Measurements from ENCODE around the gene SNX30.

Gene SNX30

DNA sequence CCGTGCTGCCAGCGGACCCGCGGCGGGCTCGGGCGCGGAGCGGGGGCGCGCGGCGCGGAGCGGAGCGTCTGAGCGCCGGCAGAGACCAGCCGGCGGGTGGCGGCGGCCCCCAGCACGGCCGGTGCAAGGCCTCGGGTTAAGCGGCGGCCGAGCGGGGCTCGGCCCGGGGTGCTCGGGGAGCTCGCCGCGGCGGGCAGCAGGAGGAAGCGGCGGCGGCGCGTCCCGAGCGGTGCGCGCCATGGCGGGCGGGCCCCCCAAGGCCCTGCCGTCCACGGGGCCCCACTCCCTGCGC is 150 bp downstream of the SNX30 start:
- H3K9ac ChIP-seq: no peak overlapping the region
- H3K79me2 ChIP-seq: peaks cover 6% of the 10 kb centered on the region
- no peaks in the 10 kb centered on the region for H3K9me3 ChIP-seq (ENCODE audit: control insufficient read depth, low read length)
- peak overlapping the region; percentile 88 for H2AFZ ChIP-seq
- peak overlapping the region; percentile 96 for H3K4me2 ChIP-seq (ENCODE audit: low read length)
- no peaks in the 10 kb centered on the region for H3K27me3 ChIP-seq (ENCODE audit: control insufficient read depth, insufficient read depth, low read length)
- H3K4me1 ChIP-seq: no peaks in the 10 kb centered on the region
- no peak overlapping the region for H3K27ac ChIP-seq
- H3K4me3 ChIP-seq (ENCODE audit: low read depth, low read length): peak overlapping the region; percentile 79
- H3K36me3 ChIP-seq (ENCODE audit: control insufficient read depth, insufficient read depth, low read length): no peaks in the 10 kb centered on the region
- no peak for TF ChIP-seq CTCF (IDR thresholded peaks at IDR 0.05)

- H3K27ac ChIP-seq: peak overlapping the region; percentile 29
Observed at GRCh38 chr9:112751056-112751795, 666 bp downstream of the SNX30 start.

DNA sequence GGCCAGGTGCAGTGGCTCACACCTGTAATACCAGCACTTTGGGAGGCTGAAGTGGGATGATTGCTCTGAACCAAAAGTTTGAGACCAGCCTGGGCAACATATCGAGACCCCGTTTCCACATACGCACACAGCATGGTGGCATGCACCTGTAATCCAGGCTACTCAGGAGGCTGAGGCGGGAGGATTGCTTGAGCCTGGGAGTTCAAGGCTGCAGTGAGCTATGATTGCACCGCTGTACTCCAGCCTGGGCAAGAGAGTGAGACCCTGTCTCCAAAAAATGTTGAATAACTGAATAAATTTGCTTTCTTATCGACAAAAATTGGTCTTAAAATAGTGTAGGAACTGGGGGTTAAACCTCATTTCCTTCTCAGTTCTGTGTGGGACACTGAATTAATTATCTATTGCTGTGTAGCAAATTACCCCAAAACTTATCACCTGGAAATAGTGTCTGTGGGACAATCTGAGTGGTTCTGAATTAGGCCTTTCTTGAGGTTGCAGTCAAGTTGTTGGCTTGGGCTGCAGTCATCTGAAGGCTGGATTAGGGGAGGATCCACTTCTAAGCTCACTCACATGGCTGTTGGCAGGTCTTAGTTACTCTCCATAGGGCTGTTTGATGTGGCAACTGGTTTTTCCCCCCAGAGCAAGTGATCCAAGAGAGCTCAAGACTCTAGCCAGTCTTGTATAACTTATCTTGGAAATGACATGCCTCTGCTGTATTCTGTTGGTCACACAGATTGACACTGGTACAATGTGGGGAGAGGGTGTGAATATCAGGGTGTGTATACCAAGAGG is 2.0 kb downstream of the SNX30 start:
- H2AFZ ChIP-seq: no peak overlapping the region
- H3K27me3 ChIP-seq (ENCODE audit: control insufficient read depth, insufficient read depth, low read length): no peaks in the 10 kb centered on the region
- TF ChIP-seq CTCF (IDR thresholded peaks at IDR 0.05): no peak
- H3K27ac ChIP-seq: no peak overlapping the region
- no peaks in the 10 kb centered on the region for H3K4me1 ChIP-seq
- H3K9me3 ChIP-seq (ENCODE audit: control insufficient read depth, low read length): no peaks in the 10 kb centered on the region
- no peak overlapping the region for H3K4me2 ChIP-seq (ENCODE audit: low read length)
- no peaks in the 10 kb centered on the region for H3K36me3 ChIP-seq (ENCODE audit: control insufficient read depth, insufficient read depth, low read length)
- H3K9ac ChIP-seq: no peak overlapping the region
- no peak overlapping the region for H3K4me3 ChIP-seq (ENCODE audit: low read depth, low read length)
- peaks cover 6% of the 10 kb centered on the region for H3K79me2 ChIP-seq

More at GRCh38 chr9:112751056-112751795, 666 bp downstream of the SNX30 start:
- Histone ChIP-seq H3K4me2 (ENCODE audit: low read length) (peak overlapping the region; percentile 96), H3K36me3 (ENCODE audit: control insufficient read depth, insufficient read depth, low read length) (no peaks in the 10 kb centered on the region), H3K27me3 (ENCODE audit: control insufficient read depth, insufficient read depth, low read length) (no peaks in the 10 kb centered on the region), H3K4me3 (ENCODE audit: low read depth, low read length) (peak overlapping the region; percentile 79), H3K79me2 (peaks cover 6% of the 10 kb centered on the region), H3K4me1 (no peaks in the 10 kb centered on the region), H3K9ac (no peak overlapping the region), H2AFZ (peak overlapping the region; percentile 88), H3K9me3 (ENCODE audit: control insufficient read depth, low read length) (no peaks in the 10 kb centered on the region)
- TF ChIP-seq CTCF (IDR thresholded peaks at IDR 0.05): no peak

GRCh38 chr9:112753725-112754124 is 3.2 kb downstream of the SNX30 start:
- H3K4me3 ChIP-seq (ENCODE audit: low read depth, low read length): no peak overlapping the region
- no peak overlapping the region for H3K4me2 ChIP-seq (ENCODE audit: low read length)
- H3K27ac ChIP-seq: no peak overlapping the region
- H3K36me3 ChIP-seq (ENCODE audit: control insufficient read depth, insufficient read depth, low read length): no peaks in the 10 kb centered on the region
- no peaks in the 10 kb centered on the region for H3K9me3 ChIP-seq (ENCODE audit: control insufficient read depth, low read length)
- no peaks in the 10 kb centered on the region for H3K4me1 ChIP-seq
- no peaks in the 10 kb centered on the region for H3K27me3 ChIP-seq (ENCODE audit: control insufficient read depth, insufficient read depth, low read length)
- H2AFZ ChIP-seq: no peak overlapping the region
- no peak for TF ChIP-seq CTCF (IDR thresholded peaks at IDR 0.05)
- H3K79me2 ChIP-seq: peaks cover 10% of the 10 kb centered on the region
- H3K9ac ChIP-seq: no peak overlapping the region
